Thymus (tissue), 11 donors: ENCODE data around the gene SLC25A12. TPM values are rescaled to one million over a fixed set of nuclear protein-coding genes. Genes with fewer than 3 reads are reported as not detected.

ENCODE experiments used
- DNase-seq, 9 donors: peaks; one replicate each; pipeline ENCODE4 v3.0.0-alpha.2; 2013; ENCODE audit warnings: low spot score in 9 of 9, low read depth in 6 of 9, missing footprints in 1 of 9
- H3K27ac ChIP-seq, 2 donors: one replicate each; pipeline ENCODE4 v1.5.1; 2013; ENCODE audit warnings: control low read depth in 1 of 2, low read depth in 1 of 2, low read length in 1 of 2, mild to moderate bottlenecking in 1 of 2, moderate library complexity in 1 of 2
- H3K27me3 ChIP-seq, 2 donors: one replicate each; pipeline ENCODE4 v1.5.1; 2013; ENCODE audit warnings: low read length in 1 of 2; ENCODE audit not compliant: control insufficient read depth in 2 of 2, insufficient read depth in 1 of 2
- H3K36me3 ChIP-seq, 2 donors: one replicate each; pipeline ENCODE4 v1.5.1; 2013; ENCODE audit warnings: low read length in 1 of 2, mild to moderate bottlenecking in 1 of 2, moderate library complexity in 1 of 2; ENCODE audit not compliant: control insufficient read depth in 2 of 2, insufficient read depth in 2 of 2
- H3K4me1 ChIP-seq, 2 donors: one replicate each; pipeline ENCODE4 v1.5.1; 2013; ENCODE audit warnings: low read length in 2 of 2; ENCODE audit not compliant: control insufficient read depth in 2 of 2, insufficient read depth in 2 of 2
- H3K4me3 ChIP-seq, 2 donors: one replicate each; pipeline ENCODE4 v1.5.1; 2013; ENCODE audit warnings: low read length in 2 of 2, control low read depth in 1 of 2, mild to moderate bottlenecking in 1 of 2
- H3K9me3 ChIP-seq, 2 donors: one replicate each; pipeline ENCODE4 v1.5.1; 2013; ENCODE audit warnings: low read length in 1 of 2, mild to moderate bottlenecking in 1 of 2; ENCODE audit not compliant: control insufficient read depth in 2 of 2, insufficient read depth in 1 of 2
- WGBS: extraction: QIAGEN DNeasy Blood & Tissue Kit; methylation state at CpG from one replicate; pipeline ENCODE4 v1.1.7; 2013; 5-methylcytosine and 5-hydroxymethylcytosine counted together
- polyA plus RNA-seq: library from polyadenylated mRNA; stranded (reverse); fragments of 200-250 nt; gene quantifications from one replicate; pipeline ENCODE4 v1.2.3, GENCODE V29; 2013
- total RNA-seq: library from RNA; stranded (reverse); fragments of 120-200 nt; gene quantifications from one replicate; pipeline ENCODE4 v1.2.4, GENCODE V29; 2013
- donor health status: healthy.

SLC25A12 gene
- total and polyA plus RNA-seq, 2 donors: 21.3 to 26.9 TPM

- no peak overlapping the region for H3K27ac ChIP-seq
- H3K4me1 ChIP-seq: no peaks in the 10 kb centered on the region
- DNase-seq: no peak
- H3K9me3 ChIP-seq: no peaks in the 10 kb centered on the region
- WGBS: 100% methylated on average over 1 of the region's 1 CpG
- no peak overlapping the region for H3K4me3 ChIP-seq
- peaks cover 12 to 56% of the 10 kb centered on the region in 2 donors for H3K36me3 ChIP-seq
- no peaks in the 10 kb centered on the region for H3K27me3 ChIP-seq
Measured at GRCh38 chr2:171745141-171745540, 148.9 kb downstream of the SLC25A12 start.

GRCh38 chr2:171742760-171743159 lies 151.3 kb downstream of the SLC25A12 start:
- 99% methylated on average over 1 of the region's 1 CpG for WGBS
- Histone ChIP-seq H3K27me3 (no peaks in the 10 kb centered on the region), H3K4me3 (no peak overlapping the region), H3K27ac (no peak overlapping the region), H3K4me1 (no peaks in the 10 kb centered on the region), H3K9me3 (no peaks in the 10 kb centered on the region), H3K36me3 (peaks cover 12 to 55% of the 10 kb centered on the region in 2 donors)
- DNase-seq: no peak

GRCh38 chr2:171741189-171741588 lies 152.9 kb downstream of the SLC25A12 start:
- Histone ChIP-seq H3K4me3 (no peak overlapping the region), H3K4me1 (no peaks in the 10 kb centered on the region), H3K9me3 (no peaks in the 10 kb centered on the region), H3K27ac (no peak overlapping the region), H3K27me3 (no peaks in the 10 kb centered on the region), H3K36me3 (peaks cover 18 to 50% of the 10 kb centered on the region in 2 donors)
- no peak for DNase-seq
- 84% methylated on average over 2 of the region's 2 CpGs for WGBS

- over 99% methylated on average over 4 of the region's 4 CpGs for whole genome bisulfite sequencing
- Histone ChIP-seq H3K27ac (no peak overlapping the region), H3K9me3 (no peaks in the 10 kb centered on the region), H3K27me3 (no peaks in the 10 kb centered on the region), H3K36me3 (peaks cover 28 to 50% of the 10 kb centered on the region in 2 donors), H3K4me3 (no peak overlapping the region), H3K4me1 (no peaks in the 10 kb centered on the region)
- DNase-seq: no peak
Measured at GRCh38 chr2:171735991-171736710, 157.9 kb downstream of the SLC25A12 start.

Other genes starting within 250 kb of the SLC25A12 start
- 77.2 TPM for gene DYNC1I2, start 206.8 kb downstream of the SLC25A12 start, total RNA-seq
- gene DYNC1I2, start 206.8 kb downstream of the SLC25A12 start, polyA plus RNA-seq: 74.2 TPM
- gene HAT1, start 28.2 kb upstream of the SLC25A12 start, total RNA-seq: 74.3 TPM
- 53.2 TPM for gene HAT1, start 28.2 kb upstream of the SLC25A12 start, polyA plus RNA-seq
- 2.4 TPM for gene METAP1D, start 105.7 kb upstream of the SLC25A12 start, total RNA-seq
- gene METAP1D, start 105.7 kb upstream of the SLC25A12 start, polyA plus RNA-seq: 4.2 TPM
- gene DLX1, start 191.3 kb upstream of the SLC25A12 start, total RNA-seq: 0.09 TPM
- 0.23 TPM for gene DLX1, start 191.3 kb upstream of the SLC25A12 start, polyA plus RNA-seq
- 0.09 TPM for gene DLX2, start 208.7 kb upstream of the SLC25A12 start, total RNA-seq
- gene DLX2, start 208.7 kb upstream of the SLC25A12 start, polyA plus RNA-seq: 0.43 TPM